A673 (cell line): ENCODE results near the gene NRIP2.

ENCODE experiments used
- CTCF ChIP-seq: fragments of 300-800, 200-600 bp; sonication (generic); conservative IDR thresholded peaks from 2 replicates; pipeline ENCODE4 v1.5.1; 2017; ENCODE audit warnings: low read depth, mild to moderate bottlenecking, antibody characterized with exemption, low read length, moderate library complexity, mixed read lengths
- EZH2 ChIP-seq: fragments of 200-600 bp; sonication (generic); IDR thresholded peaks from 2 replicates; pipeline ENCODE4 v1.6.1; 2017; ENCODE audit warnings: borderline replicate concordance, low read depth, mild to moderate bottlenecking, mixed read lengths, antibody characterized with exemption, low read length; ENCODE audit not compliant: poor library complexity, severe bottlenecking

DNA sequence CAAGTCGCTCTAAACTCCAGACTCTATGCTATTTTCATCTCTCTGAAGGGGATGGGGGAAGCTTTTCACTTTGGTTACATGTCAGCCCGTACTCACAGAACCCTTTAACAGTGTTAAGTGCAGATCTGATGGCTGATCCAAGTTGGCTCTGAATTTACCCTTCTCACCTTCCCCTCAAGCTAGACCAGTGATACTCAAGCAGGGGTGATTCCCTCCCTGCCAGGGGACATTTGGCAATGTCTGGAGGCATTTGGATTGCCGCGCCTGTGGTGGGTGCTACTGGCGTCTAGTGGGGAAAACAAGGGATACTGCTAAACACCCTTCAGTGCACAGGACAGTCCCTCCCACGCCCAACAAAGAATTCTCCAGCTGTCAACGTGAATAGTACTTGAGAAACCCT, 28.0 kb upstream of the NRIP2 start:
- no peak for TF ChIP-seq CTCF
- TF ChIP-seq EZH2, result no peak
